Measurements from ENCODE around the gene SPAG8.

- TF ChIP-seq CTCF (IDR thresholded peaks at IDR 0.05 in 2 of 3, conservative IDR thresholded peaks at IDR 0.05 in 1 of 3; ENCODE audit: insufficient read depth in 2 of 3, low read depth in 1 of 3, low read length in 3 of 3) (no peak), EZH2 (IDR thresholded peaks at IDR 0.05; ENCODE audit: borderline replicate concordance, low read depth, low read length) (no peak), POLR2A (conservative IDR thresholded peaks at IDR 0.05) (no peak), SP1 (CRISPR knock-in tag; IDR thresholded peaks at IDR 0.05) (no peak), MAFK (IDR thresholded peaks at IDR 0.05; ENCODE audit: low read length) (no peak), ATF6 (CRISPR knock-in tag; IDR thresholded peaks at IDR 0.05) (no peak), EP300 (IDR thresholded peaks at IDR 0.05; ENCODE audit: low read length) (no peak), MYC (IDR thresholded peaks at IDR 0.05; ENCODE audit: low read depth, low read length) (no peak), MYC (CRISPR knock-in tag; IDR thresholded peaks at IDR 0.05; ENCODE audit: borderline replicate concordance, low read depth) (no peak), IRF2 (CRISPR knock-in tag; IDR thresholded peaks at IDR 0.05) (no peak)
Measured at GRCh38 chr9:35774907-35775635, 37.0 kb downstream of the SPAG8 start.

Measured in K562 (cell line).